HG03575 (cell line): Measurements from ENCODE around the gene NHERF1.

ENCODE experiments used
- ATAC-seq: cut with Tn5 transposase; IDR thresholded peaks from one replicate; pipeline ENCODE4 v1.9.1; 2021; ENCODE audit not compliant: unreplicated experiment, insufficient number of reproducible peaks, low FRiP score; ENCODE audit errors: extremely low read depth

NHERF1 gene

DNA sequence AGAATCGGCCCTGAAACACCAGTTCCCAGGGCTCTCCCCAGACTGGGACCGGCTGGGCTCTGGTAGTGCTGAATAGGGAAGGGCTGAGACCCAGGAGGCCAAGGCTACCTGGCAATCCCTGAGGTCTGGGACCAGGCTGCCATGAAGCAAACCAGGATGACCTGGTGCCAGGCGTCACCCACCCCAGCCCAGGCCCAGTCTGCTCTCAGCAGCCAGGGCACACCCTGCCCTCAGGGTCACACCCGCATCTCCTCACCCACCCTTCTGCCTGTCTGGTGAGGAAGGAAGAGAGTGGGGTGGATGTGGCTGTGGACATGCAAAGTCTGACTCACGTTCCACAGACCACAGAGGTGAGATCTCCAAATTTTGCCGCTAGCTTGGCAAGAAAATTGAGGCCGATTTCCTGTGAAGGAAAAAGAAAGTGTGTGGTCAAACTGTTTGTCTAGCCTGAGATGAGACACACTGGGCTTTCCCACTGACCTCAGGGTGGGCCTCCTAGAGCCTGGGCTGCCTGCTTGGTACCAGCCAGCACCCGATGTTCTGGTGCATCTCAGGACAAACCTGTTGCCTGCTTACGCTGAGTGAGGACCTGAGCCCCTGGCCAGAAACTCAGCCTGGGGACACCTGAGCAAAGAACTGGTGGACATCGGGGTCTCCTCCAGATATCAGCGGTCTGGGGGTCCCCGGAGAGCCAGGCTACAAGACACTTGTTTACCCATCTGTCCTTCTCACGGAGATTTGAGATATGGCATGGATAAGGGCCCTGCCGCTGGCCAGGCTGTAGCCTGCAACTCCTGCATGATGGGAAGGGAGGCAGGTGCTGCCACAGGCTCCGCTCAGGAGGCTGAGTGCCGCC is 17.7 kb upstream of the NHERF1 start:
- ATAC-seq, result no peak

DNA sequence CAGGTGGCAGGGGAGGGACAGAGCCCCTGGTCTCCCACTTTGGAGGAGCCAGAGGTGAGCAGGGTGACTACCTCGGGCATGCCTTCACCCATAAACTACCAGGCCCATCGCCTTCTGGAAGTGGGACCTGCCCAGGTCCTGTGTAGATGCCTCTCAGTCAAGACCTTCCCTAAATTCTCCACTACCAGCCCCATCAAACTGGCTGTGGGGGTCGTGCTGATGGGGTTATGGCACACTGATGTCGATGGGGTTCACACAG is 17.2 kb upstream of the NHERF1 start:
- ATAC-seq, result no peak

DNA sequence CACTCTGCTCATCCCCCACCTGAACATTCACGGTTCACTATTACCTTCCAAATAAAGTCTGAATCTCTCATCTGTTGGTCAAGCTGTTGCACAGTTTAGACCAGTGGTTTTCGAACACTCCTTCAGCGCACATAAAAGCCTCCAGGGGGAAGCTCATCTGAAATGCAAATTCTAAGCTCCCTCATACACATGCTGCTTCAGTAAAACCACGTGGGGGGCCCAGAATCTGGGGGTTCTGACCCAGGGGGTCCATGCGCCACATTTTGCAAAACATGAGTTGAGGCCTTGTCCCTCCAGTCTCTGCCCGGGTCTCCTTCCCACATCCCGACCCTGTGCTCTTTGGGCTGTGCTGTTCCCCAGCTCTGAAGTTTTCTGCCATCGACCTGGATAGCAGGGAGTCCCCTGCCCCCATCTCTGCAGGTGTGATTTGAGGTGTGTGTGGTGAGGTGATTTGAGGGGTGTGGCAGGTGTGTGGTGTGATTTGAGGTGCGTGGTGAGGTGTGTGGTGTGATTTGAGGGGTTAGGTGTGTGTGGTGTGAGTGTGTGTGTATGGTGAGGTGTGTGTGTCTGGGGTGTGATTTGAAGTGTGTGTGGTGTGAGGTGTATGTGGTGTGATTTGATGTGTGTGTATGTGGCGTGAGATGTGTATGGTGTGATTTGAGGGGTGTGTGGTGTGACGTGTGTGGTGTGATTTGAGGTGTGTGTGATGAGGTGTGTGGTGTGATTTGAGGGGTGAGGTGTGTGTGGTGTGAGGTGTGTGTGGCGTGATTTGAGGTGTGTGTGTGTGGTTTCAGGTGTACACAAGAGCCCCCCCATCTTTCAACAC is 16.2 kb upstream of the NHERF1 start:
- ATAC-seq, result no peak

DNA sequence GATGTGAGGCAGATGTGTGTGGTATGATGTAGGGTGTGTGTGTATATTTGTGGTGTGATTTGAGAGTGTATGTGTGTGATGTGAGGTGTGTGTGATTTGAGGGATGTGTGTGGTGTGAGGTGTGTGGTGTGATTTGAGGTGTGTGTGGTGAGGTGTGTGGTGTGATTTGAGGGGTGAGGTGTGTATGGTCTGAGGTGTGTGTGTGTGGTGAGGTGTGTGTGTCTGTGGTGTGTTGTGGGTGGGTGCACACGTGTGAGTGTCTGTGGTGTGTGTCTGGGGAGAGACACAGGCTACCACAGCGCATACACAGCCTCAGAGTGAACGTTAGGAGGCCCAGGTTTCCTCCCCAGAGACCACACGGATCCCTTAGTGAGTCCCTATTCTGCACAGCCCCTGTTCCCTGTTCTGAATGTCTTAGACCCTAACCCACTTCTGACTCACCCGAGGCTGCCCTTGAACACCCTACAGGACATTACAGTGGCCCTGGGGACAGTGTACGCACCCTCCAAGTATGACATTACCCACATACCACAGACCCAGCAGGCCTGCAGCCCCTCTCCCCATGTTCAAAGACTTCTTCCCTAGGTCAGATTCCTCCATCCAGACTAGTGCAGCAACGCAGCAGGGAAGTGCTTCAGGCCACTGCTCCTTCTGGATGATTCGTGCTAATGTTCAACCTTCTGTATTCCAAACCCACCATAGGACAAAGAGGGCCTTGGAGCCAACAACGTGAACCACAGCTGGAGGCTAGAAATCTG is 14.9 kb upstream of the NHERF1 start:
- no peak for ATAC-seq

DNA sequence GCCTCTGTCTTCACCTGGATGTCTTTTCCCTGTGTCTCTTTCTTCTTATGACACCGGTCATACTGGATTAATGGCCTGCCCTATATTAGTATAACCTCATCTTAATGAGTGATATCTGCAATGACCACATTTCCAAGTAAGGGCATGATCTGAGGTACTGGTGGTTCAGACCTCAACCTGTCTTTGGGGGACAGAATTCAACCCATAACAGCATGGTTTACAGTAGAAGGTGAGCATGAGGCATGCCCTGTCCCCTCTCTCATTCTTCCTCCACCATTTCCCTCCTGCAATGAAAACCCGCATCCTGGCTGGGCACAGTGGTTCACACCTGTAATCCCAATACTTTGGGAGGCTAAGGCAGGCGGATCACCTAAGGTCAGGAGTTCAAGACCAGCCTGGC is 14.2 kb upstream of the NHERF1 start:
- no peak for ATAC-seq

DNA sequence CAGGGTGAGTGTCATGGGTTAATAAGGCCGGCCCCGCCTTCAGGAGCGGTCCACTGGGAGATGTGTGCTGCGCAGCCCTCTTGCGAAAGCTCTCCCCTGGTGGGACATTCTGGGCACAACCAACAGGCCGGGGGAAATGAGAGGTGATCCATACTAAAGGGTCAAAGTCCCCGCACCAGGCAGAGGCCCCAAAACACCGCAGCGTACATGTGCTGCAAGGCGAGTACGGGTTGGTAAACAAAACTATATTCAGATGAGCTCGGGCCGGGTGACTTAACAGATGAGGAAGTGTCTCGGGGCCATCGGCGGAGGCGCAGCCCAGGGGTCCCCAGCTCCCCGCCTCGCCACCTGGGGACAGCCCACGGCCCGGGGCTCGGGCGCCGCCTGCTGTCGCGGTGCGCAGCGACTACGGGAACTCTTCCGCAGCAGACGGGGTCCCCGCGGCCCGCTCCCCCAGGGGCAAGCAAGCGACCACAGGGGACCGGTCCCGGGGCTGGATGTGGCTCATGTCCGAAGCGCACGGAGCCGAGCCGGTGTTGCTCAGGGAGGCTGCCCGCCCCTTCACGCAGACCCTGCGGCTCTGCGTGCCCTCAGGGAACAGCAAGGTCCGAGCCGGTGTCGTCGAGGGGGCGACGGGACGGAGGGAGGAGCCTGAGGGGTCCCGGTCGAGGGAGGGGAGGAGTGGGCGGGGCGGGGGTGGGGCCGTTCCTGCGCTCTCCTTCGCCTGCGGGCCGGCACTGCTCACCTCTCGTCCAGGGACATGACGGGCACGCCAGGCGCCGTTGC is 11.7 kb upstream of the NHERF1 start, which contains the start of gene RAB37:
Gene RAB37 (plus strand): TSS at position 744 of the 786 bp plus-strand sequence. CDS start 17 bp downstream, at position 761.
- ATAC-seq, result no peak

DNA sequence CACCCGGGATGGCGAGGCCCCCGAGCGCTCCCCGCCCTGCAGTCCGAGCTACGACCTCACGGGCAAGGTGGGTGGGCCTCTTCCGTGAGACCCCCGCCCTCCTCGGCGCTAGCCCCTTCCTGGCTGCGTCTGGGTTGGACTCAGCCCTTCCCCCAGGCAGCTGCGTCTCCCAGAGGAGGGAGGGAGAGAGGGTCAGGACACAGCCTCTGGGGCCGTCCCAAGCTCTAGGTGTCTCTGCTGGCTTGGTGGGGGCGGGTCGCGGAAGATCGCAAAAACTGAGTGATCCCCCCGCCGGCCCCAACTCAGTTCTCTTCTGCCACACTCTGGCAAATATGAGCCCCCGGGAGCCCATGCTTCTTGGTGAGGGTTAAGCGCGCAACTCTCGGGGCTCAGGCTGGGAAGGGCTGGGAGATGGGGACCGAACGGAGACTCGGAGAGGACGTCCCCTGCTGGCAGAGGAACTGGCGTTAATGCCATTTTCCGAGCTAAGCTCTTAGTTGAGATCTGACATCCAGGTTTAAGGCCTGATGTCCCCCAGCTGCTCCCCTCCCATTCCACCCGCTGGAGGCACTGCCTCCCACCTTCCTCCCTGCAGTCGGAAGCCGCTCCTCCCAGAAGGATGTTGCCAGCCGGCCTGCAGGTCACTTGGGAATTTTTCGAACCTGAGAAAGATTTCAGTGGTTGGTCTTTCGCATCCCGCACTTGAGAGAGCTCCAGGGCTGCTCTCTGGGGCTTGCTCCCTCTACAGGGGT is 11.0 kb upstream of the NHERF1 start:
- no peak for ATAC-seq

DNA sequence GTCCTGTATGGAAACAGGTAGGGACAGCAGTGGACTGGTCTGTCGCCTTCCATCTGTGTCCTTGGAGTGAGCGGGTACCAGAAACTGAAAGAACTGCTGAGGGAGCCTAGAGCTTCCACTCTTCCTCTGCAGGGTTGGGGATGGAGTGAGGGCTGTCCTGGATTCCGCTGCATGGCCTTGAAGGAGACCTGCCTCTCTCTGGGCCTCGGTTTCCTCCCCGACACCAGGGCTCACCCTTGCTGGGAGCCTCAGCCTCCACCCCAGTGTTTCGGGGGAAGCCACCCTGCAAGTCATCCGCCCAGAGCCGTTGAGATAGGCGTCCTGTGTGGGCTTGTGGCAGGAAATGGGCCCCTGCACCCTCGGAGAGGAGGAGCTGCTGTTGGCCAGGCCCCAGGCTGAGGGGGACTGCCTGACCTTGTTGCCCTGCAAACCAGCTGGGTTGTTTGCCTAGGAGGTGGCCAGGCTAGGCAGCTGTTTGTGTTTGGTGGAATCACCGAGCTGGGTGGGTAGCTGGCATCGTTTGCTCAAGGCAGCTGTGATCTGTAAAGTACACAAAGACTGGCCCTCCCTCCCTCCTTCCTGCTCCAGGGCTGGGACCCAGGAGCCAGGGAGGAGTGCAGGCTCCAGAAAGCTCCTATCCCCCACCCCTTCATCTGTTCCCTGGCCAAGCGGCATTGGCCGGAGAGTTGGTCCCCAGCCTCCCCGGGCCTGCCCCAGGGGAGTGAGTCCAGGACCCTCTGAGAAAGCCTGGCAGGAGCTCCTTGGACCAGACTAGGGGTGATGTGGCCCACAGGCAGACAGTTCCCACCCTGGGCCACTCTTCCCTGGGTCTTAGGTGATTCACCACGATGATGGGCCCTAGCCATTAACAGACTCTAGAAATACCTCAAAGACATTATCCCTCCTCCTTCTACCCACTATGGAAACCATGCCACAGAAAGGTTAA is 10.1 kb upstream of the NHERF1 start:
- ATAC-seq, result no peak

DNA sequence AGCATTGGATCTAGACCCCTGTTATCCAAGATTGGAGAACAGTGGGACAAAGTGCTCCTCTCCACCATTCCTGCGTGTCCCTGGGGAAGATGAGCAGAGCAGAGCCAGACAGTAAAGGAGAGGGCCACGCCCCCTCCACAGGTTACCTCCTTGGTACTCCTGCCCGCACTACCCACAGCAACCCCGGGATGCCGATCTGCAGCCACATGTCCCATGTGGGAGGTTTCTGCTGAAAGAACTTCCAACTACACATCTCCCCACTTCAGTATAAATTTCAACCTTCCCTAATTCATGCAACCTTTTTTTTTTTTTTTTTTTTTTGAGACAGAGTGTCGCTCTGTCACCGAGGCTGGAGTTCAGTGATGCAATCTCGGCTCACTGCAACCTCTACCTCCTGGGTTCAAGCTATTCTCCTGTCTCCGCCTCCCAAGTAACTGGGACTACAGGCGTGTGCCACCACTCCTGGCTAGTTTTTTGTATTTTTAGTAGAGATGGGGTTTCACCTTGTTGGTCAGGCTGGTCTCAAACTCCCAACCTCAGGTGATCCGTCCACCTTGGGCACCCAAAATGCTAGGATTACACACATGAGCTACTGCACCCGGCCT is 9.1 kb upstream of the NHERF1 start:
- ATAC-seq, result no peak

DNA sequence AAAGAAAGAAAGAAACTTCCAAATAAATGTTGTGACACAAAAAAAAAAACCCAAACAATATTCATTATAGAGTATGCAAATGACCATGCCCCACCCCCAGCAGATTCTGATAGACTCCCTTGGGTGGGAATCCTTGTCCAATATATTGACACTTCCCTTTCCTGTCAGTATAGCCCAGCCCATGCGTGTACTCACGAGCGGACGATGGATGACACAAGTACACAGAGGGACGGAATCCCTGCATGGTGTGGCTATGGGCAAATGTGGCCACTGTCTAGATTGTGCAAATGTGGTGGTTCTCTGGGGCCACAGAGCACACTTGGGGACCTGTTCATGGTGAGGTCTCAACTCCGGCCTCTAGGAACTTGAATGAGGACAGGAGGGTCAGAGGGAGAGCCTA is 8.3 kb upstream of the NHERF1 start:
- no peak for ATAC-seq

DNA sequence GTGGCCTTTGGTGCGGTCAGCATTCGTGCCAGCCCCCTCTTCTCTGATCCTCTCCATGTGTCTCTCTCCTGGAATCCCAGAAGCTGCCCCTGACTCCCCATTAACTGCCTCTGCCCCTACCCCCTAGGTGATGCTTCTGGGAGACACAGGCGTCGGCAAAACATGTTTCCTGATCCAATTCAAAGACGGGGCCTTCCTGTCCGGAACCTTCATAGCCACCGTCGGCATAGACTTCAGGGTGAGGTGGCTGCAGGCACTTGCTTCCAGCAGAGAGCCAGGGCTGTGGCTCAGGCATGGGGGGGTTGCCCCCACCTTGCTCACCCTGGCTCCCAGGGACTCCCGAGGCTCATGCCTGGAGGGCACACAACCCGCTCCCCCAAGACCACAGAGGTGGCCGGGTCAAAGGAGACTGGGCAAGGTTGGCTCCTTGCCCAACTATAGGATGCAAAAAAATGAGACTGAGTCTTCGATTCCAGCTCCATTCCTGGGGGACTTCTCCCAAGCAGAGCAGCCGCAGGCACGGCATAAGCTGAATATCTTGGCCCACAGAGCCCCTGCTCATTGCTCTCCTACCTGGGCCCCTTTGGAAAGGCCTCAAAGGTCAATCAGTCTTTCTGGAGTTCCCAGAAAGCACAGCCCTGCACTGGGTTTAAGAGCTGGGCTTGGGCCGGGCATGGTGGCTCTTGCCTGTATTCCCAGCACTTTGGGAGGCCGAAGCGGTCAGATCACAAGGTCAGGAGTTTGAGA is 7.6 kb upstream of the NHERF1 start:
- ATAC-seq, result no peak

DNA sequence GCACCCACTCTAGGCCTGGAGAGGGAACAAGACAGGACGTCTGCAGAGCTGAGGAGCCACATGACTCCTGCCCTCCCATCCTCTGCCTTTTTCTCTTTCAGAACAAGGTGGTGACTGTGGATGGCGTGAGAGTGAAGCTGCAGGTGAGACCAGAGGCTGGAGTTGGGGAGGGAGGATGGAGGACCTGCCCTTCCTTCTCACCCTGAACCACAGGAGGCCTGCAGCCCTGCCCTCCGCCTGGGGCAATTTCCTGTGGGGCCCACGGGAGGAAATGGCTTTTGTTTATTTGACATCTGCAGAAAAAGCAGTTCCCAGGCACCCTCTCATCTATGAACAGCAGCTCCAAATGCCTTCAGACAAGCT is 6.3 kb upstream of the NHERF1 start:
- no peak for ATAC-seq

DNA sequence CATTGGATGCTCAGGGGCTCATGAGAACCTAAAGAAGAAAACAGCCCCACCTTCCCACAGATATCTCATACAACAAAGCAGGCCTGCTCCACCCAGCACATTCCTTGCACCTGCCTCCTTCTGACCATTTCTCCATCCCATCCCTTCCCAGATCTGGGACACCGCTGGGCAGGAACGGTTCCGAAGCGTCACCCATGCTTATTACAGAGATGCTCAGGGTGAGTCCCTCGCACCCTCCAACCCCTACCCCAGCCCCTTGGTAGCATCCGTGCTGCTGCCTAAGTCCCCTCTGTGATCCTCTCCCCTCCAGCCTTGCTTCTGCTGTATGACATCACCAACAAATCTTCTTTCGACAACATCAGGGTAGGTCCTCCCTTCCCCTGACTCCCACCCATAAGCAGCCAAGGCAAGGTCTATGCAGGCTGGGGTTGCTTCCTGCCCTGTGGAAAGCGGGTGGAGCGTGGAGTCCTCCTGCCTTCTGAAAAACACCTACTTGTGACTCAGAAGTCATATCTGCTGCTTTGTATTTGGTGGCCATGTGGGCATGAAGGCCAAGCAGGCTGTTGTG is 5.4 kb upstream of the NHERF1 start:
- no peak for ATAC-seq

DNA sequence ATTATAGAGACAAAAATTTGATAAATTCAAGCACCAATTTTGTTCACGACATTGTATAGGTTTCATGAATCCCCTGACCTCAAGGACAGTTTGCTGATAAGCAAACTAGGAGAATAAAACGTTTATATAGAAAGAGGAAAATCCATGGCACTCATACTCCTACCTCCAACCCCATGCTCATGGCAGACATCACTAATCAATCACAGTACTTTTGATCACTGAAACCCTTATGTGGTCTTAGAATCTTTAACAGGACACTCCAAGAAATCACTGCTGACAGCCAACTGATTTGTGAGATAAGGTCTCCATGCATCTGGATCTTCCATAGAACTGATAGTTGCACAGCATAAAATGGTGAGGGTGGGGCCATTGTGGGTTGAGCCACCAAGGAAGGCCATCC is 4.7 kb upstream of the NHERF1 start:
- ATAC-seq, result no peak

DNA sequence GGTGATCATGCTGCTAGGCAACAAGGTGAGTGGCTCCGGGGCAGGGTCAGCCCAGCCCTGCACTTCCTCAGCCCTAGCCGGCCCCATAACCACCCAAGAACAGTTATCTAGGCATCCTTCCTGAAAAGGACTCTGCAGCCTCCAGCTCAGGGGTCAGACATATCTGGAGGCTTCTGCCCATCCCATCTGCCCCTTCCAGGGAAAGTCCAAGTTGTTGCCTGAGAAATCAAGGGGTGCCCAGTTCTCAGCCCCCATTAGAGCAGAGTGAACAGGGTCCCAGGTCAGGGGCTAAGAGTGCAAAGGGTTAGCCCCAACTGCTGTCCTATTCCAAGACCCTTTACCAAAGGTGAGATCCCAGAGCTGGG is 4.1 kb upstream of the NHERF1 start:
- ATAC-seq, result no peak
